GM06990 (cell line): ENCODE results near the gene HOPX.

Source experiments
- DNase-seq: peaks from one replicate; pipeline ENCODE4 v3.0.0-alpha.2; 2011; ENCODE audit not compliant: insufficient read length; ENCODE audit errors: extremely low read depth
- H3K27me3 ChIP-seq: replicated peaks from 2 replicates; pipeline ENCODE4 v1.6.0; 2011; ENCODE audit warnings: low read length; ENCODE audit not compliant: control insufficient read depth, insufficient read depth
- H3K36me3 ChIP-seq: 2 replicates; pipeline ENCODE4 v1.5.1; 2011; ENCODE audit warnings: low read length; ENCODE audit not compliant: control insufficient read depth, insufficient read depth
- H3K4me3 ChIP-seq: replicated peaks from 2 replicates; pipeline ENCODE4 v1.5.1; 2011; ENCODE audit warnings: low read depth, mild to moderate bottlenecking, control low read depth, low read length
- TF ChIP-seq, protein P1 (sequence below): IDR thresholded peaks from 2 replicates; pipeline ENCODE4 v1.5.1; 2011; ENCODE audit warnings: low read length, control low read depth, mild to moderate bottlenecking, inconsistent platforms; ENCODE audit not compliant: insufficient read depth, poor library complexity, severe bottlenecking

HOPX gene

DNA sequence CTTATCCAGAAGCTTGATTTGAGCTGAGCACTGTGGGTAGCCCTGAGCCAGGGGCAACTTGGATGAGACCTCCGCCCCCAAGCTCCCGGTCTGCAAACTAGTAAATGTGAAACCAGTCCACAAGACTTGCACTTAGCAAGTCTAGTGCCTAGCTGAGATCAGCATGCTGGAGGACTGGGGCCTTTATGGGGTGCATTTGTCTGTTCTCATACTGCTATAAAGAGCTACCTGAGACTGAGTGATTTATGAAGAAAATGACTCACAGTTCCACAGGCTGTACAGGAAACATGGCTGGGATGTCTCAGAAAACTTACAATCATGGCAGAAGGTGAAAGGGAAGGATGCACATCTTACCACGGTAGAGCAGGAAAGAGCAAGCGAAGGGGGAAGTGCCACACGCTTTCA, 42.1 kb upstream of the HOPX start:
- Histone ChIP-seq H3K27me3 (no peaks in the 10 kb centered on the region), H3K36me3 (no peaks in the 10 kb centered on the region), H3K4me3 (no peak overlapping the region)
- no peak for DNase-seq
- TF ChIP-seq, protein P1, sequence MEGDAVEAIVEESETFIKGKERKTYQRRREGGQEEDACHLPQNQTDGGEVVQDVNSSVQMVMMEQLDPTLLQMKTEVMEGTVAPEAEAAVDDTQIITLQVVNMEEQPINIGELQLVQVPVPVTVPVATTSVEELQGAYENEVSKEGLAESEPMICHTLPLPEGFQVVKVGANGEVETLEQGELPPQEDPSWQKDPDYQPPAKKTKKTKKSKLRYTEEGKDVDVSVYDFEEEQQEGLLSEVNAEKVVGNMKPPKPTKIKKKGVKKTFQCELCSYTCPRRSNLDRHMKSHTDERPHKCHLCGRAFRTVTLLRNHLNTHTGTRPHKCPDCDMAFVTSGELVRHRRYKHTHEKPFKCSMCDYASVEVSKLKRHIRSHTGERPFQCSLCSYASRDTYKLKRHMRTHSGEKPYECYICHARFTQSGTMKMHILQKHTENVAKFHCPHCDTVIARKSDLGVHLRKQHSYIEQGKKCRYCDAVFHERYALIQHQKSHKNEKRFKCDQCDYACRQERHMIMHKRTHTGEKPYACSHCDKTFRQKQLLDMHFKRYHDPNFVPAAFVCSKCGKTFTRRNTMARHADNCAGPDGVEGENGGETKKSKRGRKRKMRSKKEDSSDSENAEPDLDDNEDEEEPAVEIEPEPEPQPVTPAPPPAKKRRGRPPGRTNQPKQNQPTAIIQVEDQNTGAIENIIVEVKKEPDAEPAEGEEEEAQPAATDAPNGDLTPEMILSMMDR: no peak

DNA sequence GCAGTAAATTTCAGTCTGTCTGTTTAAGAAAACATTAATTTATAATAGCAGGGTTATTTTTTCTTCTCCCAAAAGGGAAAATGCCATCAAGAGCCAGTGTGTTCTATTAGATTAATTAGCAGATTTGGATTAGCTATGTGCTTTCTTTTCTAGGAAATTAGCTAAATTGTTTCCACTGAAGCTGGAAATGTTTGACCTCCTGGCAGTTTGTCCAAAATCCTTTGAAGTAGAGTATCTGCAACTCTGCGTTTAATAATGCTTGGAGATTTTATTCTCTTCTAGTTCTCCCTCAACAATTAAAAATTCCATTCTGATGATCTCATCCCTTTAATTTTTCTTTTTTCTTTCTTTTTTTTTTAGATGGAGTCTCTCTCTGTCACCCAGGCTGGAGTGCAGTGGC, 27.1 kb upstream of the HOPX start:
- Histone ChIP-seq H3K27me3 (no peaks in the 10 kb centered on the region; the same call in 1 of the 2 replicates), H3K36me3 (no peaks in the 10 kb centered on the region), H3K4me3 (no peak overlapping the region)
- no peak for DNase-seq
- TF ChIP-seq, protein P1: no peak

DNA sequence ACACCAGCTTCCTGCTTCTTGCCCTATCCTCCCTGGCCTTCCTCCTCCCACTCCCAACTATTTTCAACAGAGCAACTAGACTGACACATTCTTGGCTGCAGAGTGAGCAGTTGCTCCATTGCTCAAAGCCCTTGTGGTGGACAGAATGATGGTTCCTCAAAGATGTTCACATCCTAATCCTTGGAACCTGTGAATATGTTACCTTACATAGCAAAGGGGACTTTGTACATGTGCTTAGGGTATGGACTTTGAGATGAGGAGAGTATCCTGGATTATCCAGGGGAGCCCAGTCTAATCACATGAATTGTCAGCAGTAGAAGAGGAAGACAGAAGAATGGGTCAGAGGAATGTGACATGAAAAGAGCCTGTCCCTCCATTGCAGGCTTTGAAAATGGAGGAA, 24.9 kb upstream of the HOPX start:
- TF ChIP-seq, protein P1: no peak
- H3K4me3 ChIP-seq: no peak overlapping the region
- no peaks in the 10 kb centered on the region for H3K36me3 ChIP-seq
- no peak for DNase-seq
- H3K27me3 ChIP-seq: no peaks in the 10 kb centered on the region; the same call in 1 of the 2 replicates

DNA sequence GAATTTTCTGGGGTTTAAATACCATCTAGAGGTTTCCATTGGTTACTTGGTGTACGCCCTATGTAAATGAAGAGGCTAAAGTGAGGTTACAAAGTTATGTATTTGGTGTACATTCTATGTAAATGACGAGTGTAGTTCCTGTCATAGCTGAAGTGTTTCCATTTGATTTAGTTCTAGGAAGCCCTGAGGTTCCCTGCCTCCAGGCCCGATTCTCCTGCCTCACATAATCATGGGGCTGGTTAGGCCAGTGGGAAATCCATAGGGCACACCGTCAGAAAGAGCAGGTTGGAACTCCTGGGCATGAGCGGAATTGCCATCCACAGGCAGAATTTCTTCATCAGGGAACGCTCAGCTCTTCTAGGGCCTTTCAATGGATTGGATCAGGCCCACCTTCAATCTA, 24.2 kb upstream of the HOPX start:
- no peak overlapping the region for H3K4me3 ChIP-seq
- no peaks in the 10 kb centered on the region for H3K36me3 ChIP-seq
- H3K27me3 ChIP-seq: no peaks in the 10 kb centered on the region; the same call in 1 of the 2 replicates
- TF ChIP-seq, protein P1: no peak
- DNase-seq: no peak

DNA sequence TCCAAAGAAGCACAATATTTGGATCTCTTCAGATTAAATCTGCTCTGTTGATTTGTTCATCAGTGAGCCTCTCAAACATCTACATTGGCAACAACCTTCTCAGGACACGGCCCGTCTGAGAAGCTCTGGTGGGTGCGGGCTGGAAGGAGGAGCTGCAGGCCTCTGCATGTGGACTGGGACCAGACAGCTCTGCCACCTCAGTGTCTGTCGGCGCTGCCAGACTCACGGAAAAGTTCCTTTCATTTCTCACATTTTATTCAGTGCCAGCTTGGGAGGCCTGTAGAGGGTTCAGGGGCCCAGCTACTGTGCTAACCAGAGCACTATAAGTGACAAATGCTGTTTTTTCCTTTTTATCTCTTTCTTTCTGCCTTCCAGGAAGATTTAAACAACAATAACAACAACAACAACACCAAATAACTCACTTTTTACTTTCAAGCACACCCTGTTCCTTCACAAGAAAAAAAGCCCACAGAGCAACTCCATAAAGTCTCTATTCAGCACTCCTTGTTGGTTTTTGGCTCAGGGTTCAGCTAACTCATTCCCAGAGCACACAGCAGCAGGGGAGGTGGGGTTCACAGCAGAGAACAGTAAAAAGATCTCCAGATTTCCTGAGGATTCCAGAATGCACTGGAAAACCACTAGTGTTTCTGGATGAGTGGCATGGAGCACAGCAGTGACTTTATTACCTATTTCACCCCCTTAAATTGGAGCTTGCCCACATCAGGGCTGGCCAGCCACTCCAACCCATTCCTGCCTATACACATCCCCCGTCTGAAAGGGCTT, 23.2 kb upstream of the HOPX start:
- DNase-seq: no peak
- Histone ChIP-seq H3K4me3 (no peak overlapping the region), H3K36me3 (no peaks in the 10 kb centered on the region), H3K27me3 (no peaks in the 10 kb centered on the region; the same call in 1 of the 2 replicates)
- TF ChIP-seq, protein P1: no peak
